Common myeloid progenitor, CD34-positive (primary cell): ENCODE results near the gene TOGARAM2. TPM values are rescaled to one million over a fixed set of nuclear protein-coding genes. Genes with fewer than 3 reads are reported as not detected.

Source experiments
- CTCF ChIA-PET: fragments of 350-600 bp; sonication (Branson Sonifier 250); formaldehyde crosslinking; loops from one replicate; lab custom pipeline; 2021; ENCODE audit warnings: antibody characterized with exemption; lab: Charles Lee
- POLR2A ChIA-PET: fragments of 350-600 bp; sonication (Branson Sonifier 250); formaldehyde crosslinking; loops from one replicate; lab custom pipeline; 2021; ENCODE audit warnings: antibody characterized with exemption; lab: Charles Lee
- DNase-seq, 3 donors: peaks; one replicate each; pipeline versions ENCODE4 v3.0.0 to v3.0.0-alpha.2; 2013
- H3K27ac ChIP-seq, 2 experiments: 1 replicate in 1 of 2; 2 replicates in 1 of 2; pipeline ENCODE4 v1.7.0; 2013; ENCODE audit warnings: inconsistent platforms in 2 of 2, low read length in 2 of 2, mild to moderate bottlenecking in 2 of 2, low read depth in 1 of 2, moderate library complexity in 1 of 2; ENCODE audit not compliant: severe bottlenecking in 2 of 2, insufficient read depth in 1 of 2, poor library complexity in 1 of 2
- H3K27me3 ChIP-seq, 5 experiments: replicated peaks in 2 of 5; 1 replicate in 3 of 5; 2 replicates in 2 of 5; pipeline versions ENCODE4 v1.6.1 to v1.7.0; 2013; ENCODE audit warnings: low read length in 4 of 5, mild to moderate bottlenecking in 2 of 5, moderate library complexity in 2 of 5, inconsistent platforms in 1 of 5; ENCODE audit not compliant: insufficient read depth in 5 of 5, control insufficient read depth in 4 of 5
- H3K36me3 ChIP-seq, 4 experiments: 1 replicate in 2 of 4; 2 replicates in 2 of 4; pipeline versions ENCODE4 v1.6.1 to v1.7.0; 2013; ENCODE audit warnings: low read length in 3 of 4, control low read depth in 1 of 4, mild to moderate bottlenecking in 1 of 4; ENCODE audit not compliant: control insufficient read depth in 4 of 4, insufficient read depth in 4 of 4
- H3K4me1 ChIP-seq, 4 experiments: 1 replicate in 3 of 4; 2 replicates in 1 of 4; pipeline versions ENCODE4 v1.6.1 to v1.7.1; 2013; ENCODE audit warnings: low read length in 3 of 4, mild to moderate bottlenecking in 3 of 4, control low read depth in 1 of 4, inconsistent platforms in 1 of 4, moderate library complexity in 1 of 4; ENCODE audit not compliant: control insufficient read depth in 4 of 4, insufficient read depth in 4 of 4; ENCODE audit errors: control extremely low read depth in 1 of 4
- H3K4me3 ChIP-seq, 7 experiments: 1 replicate in 4 of 7; 2 replicates in 3 of 7; pipeline versions ENCODE4 v1.5.1 to v1.7.0; 2013; ENCODE audit warnings: mild to moderate bottlenecking in 7 of 7, low read length in 6 of 7, moderate library complexity in 6 of 7, inconsistent platforms in 2 of 7, low read depth in 2 of 7, control low read depth in 1 of 7; ENCODE audit not compliant: insufficient read depth in 4 of 7, control insufficient read depth in 1 of 7; ENCODE audit errors: extremely low read depth in 1 of 7
- H3K9me3 ChIP-seq, 5 experiments: 1 replicate in 4 of 5; 2 replicates in 1 of 5; pipeline versions ENCODE4 v1.6.1 to v1.7.1; 2013; ENCODE audit warnings: low read length in 4 of 5, mild to moderate bottlenecking in 2 of 5, inconsistent platforms in 1 of 5, low read depth in 1 of 5, moderate library complexity in 1 of 5; ENCODE audit not compliant: control insufficient read depth in 4 of 5, insufficient read depth in 2 of 5; ENCODE audit errors: control extremely low read depth in 1 of 5
- WGBS: methylation state at CpG from one replicate; pipeline ENCODE4 v1.1.5; 2013; ENCODE audit not compliant: insufficient coverage; 5-methylcytosine and 5-hydroxymethylcytosine counted together
- polyA plus RNA-seq: library from polyadenylated mRNA; unstranded; fragments of 120-200 nt; gene quantifications from one replicate; pipeline ENCODE4 v1.2.1, GENCODE V29; 2013

The TOGARAM2 gene
- 0.66 TPM for polyA plus RNA-seq

- Histone ChIP-seq H3K36me3 (no peaks in the 10 kb centered on the region), H3K9me3 (no peaks in the 10 kb centered on the region), H3K4me3 (no peak within 1 kb of the TSS), H3K4me1 (no peaks in the 10 kb centered on the region), H3K27me3 (no peaks in the 10 kb centered on the region), H3K27ac (no peak within 1 kb of the TSS)
- CTCF ChIA-PET: interaction anchor here (2.0 kb wide), 1 partner anchor 11 kb away, joined by 5 read pairs; no protein-coding TSS in a partner anchor
- 95% methylated on average over 9 of the region's 10 CpGs for WGBS
- POLR2A ChIA-PET: no interaction called here
- DNase-seq: no peak
Measured at GRCh38 chr2:28981016-28981441, at the start of gene TOGARAM2. Gene TOGARAM2, plus strand, starts transcription at chr2:28981298. Its CDS starts 13,537 bp downstream, at chr2:28994835.

- Histone ChIP-seq H3K36me3 (peaks cover 8 to 88% (median 62%) of the 10 kb centered on the region in 4 experiments), H3K4me3 (no peak overlapping the region), H3K27me3 (no peaks in the 10 kb centered on the region), H3K9me3 (no peaks in the 10 kb centered on the region), H3K4me1 (no peaks in the 10 kb centered on the region), H3K27ac (peak overlapping the region; percentile 41 to 42)
- 100% methylated on average over 2 of the region's 2 CpGs for WGBS
- ChIA-PET POLR2A (no interaction called here), CTCF (interaction anchor here (1.6 kb wide), 1 partner anchor 13 kb away, joined by 4 read pairs; no protein-coding TSS in a partner anchor)
- no peak for DNase-seq
Measured at GRCh38 chr2:28934769-28935168, 46.3 kb upstream of the TOGARAM2 start.

GRCh38 chr2:28941008-28941407, 40.1 kb upstream of the TOGARAM2 start:
- Histone ChIP-seq H3K36me3 (peaks cover 15 to 88% (median 67%) of the 10 kb centered on the region in 4 experiments), H3K4me1 (no peaks in the 10 kb centered on the region), H3K27me3 (no peaks in the 10 kb centered on the region), H3K4me3 (no peak overlapping the region), H3K27ac (no peak overlapping the region), H3K9me3 (no peaks in the 10 kb centered on the region)
- ChIA-PET POLR2A (no interaction called here), CTCF (interaction anchor here (1.5 to 2.2 kb wide), 2 partner anchors 9 to 71 kb away, joined by 3 to 4 read pairs; partner anchors contain the start of gene TRMT61B)
- no peak for DNase-seq
- WGBS: 100% methylated on average over 2 of the region's 3 CpGs

- H3K4me3 ChIP-seq: no peak overlapping the region
- H3K27ac ChIP-seq: no peak overlapping the region
- ChIA-PET CTCF (interaction anchor here (1.3 kb wide), 1 partner anchor 124 kb away, joined by 3 read pairs; no protein-coding TSS in a partner anchor), POLR2A (no interaction called here)
- no peak for DNase-seq
- H3K4me1 ChIP-seq: no peaks in the 10 kb centered on the region
- peaks cover 0 to 14% (median 5%) of the 10 kb centered on the region in 5 experiments for H3K9me3 ChIP-seq
- WGBS: 86% methylated on average over 8 of the region's 14 CpGs
- no peaks in the 10 kb centered on the region for H3K27me3 ChIP-seq
- H3K36me3 ChIP-seq: peaks cover 25 to 85% (median 66%) of the 10 kb centered on the region in 4 experiments
Measured at GRCh38 chr2:28944535-28945248, 36.4 kb upstream of the TOGARAM2 start.

- 100% methylated on average over 1 of the region's 2 CpGs for WGBS
- no peak overlapping the region for H3K4me3 ChIP-seq
Measured at GRCh38 chr2:28948160-28948559, 32.9 kb upstream of the TOGARAM2 start.

GRCh38 chr2:28949190-28949589, 31.9 kb upstream of the TOGARAM2 start:
- CTCF ChIA-PET: interaction anchor here (1.2 to 1.5 kb wide), 2 partner anchors 12 to 129 kb away, joined by 5 read pairs; no protein-coding TSS in a partner anchor

More at GRCh38 chr2:28948160-28948559, 32.9 kb upstream of the TOGARAM2 start:
- no peak for DNase-seq
- POLR2A ChIA-PET: interaction anchor here (0.6 kb wide), 1 partner anchor 46 kb away, joined by 3 read pairs; no protein-coding TSS in a partner anchor
- Histone ChIP-seq H3K4me1 (peaks cover 11 to 31% (median 25%) of the 10 kb centered on the region in 4 experiments), H3K27me3 (no peaks in the 10 kb centered on the region), H3K27ac (no peak overlapping the region), H3K36me3 (peaks cover 24 to 58% (median 42%) of the 10 kb centered on the region in 4 experiments), H3K9me3 (peaks cover 0 to 15% (median 5%) of the 10 kb centered on the region in 5 experiments)
- CTCF ChIA-PET: interaction anchor here (1.0 kb wide), 1 partner anchor 11 kb away, joined by 4 read pairs; no protein-coding TSS in a partner anchor

More at GRCh38 chr2:28949190-28949589, 31.9 kb upstream of the TOGARAM2 start:
- Histone ChIP-seq H3K9me3 (peaks cover 0 to 15% (median 5%) of the 10 kb centered on the region in 5 experiments), H3K4me3 (no peak overlapping the region), H3K27me3 (no peaks in the 10 kb centered on the region), H3K27ac (no peak overlapping the region), H3K36me3 (peaks cover 19 to 49% (median 33%) of the 10 kb centered on the region in 4 experiments), H3K4me1 (peaks cover 15 to 42% (median 30%) of the 10 kb centered on the region in 4 experiments)
- no CpG with 5 or more reads among the region's 1 CpG for WGBS
- POLR2A ChIA-PET: no interaction called here
- no peak for DNase-seq
